GM19452 (cell line): ENCODE measurements around the gene TRNT1.

Experiments
- ATAC-seq: cut with Tn5 transposase; IDR thresholded peaks from one replicate; pipeline ENCODE4 v1.9.1; 2021; ENCODE audit not compliant: unreplicated experiment

The TRNT1 gene

DNA sequence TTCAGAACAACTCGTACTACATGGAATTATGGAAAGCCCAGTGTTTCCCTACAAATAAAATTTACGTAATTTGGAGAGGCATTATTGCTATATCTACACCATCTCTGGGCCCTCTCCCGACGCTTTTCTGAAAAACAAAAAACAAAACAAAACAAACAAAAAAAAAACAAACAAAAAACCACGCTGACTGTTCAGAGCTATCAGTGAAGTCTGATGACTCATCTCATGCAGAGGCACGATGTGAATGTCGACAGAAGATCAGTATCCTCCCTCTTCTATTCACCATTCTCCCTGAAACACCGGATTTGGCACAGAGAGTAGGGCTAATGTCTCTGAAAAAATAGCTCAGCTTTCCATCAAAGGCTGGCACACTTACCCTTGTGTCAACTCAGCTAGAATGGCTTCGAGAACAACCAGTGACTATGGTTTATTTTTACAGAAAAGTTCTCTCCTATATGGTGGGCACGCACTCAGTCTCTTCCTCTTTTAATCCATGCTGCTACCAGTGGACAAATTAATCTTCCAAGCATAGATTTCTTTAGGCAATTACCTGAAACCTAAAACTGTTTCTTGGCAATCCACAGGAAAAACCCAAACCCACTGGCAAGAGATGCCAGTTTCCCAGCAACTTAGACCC is 51.2 kb downstream of the TRNT1 start:
- ATAC-seq, result no peak

DNA sequence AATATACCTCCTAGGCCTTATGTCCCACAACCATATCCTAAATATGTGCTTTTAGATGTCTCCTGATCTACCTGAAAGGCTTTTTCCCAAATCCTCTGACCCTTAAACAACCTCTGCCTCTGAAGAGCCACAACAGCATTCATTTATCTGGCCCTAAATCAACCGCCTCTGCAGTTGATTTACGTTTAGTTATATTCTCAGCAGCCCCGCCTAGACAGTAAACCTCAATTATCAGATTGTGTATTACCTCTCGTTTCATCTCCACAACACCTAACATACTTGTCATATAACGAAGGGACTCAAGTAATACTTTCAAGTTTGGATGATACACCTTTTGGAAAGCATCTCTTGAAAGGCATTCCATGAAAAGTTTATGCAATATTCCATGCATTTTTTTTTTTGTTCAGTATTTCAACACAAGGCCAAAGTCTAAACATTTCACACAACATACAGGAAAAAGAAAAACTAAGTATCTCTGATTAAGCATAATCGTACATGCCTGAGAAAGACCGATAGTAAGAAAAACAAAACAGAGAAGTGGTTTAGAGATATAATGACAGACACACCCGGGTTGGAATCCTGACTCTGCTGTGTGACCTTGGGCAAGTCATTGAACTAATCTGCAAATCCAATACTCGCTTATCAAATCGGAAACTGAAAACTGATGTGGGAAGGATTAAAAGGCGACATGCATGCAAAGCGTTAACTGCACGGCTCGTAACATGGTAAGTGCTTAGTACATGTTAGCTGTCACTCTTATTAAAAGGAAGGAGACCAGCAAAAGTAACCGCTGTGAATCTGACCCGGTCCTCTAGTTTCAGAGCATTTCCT is 52.0 kb downstream of the TRNT1 start:
- peak; percentile 3 for ATAC-seq

DNA sequence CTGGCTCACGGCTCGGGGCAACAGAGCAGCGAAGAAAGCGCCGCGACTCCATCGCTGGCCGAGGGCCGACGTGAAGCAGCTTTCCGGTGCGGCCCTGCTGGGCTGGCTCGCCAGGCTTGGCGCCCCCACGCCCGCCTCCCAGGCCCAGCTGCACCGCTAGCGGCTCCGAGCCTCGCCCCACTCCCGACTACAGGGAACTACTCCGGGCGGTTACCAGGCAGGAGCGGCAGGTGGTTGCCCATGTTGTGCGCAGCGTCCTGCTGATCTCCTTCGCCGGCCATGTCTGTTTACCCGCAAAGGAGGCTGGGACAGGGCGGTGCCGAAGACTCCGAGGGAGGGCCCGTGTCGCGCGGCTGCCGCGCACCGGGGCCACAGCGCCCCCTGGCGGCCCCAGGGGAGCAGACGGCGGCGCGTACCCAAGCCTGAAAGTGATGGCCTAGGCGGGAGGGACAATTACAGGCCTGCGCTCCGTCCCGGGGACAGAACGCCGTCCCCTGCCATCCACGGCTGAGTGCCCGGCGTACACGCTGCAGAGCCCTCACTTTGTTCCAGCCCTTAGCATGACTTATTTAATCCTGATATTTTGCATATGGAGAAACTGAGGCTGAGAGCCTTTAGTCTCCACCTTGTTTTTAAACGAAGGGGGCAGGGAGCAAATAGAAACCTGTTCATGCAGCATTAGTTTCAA is 52.8 kb downstream of the TRNT1 start, which contains the start of gene CRBN:
Gene CRBN, minus strand, starts transcription at position 285 of the 688 bp plus-strand sequence. Its CDS starts 4 bp downstream, at position 281.
- peak; percentile 98 for ATAC-seq

GRCh38 chr3:3180456-3180855 is 53.7 kb downstream of the TRNT1 start:
- ATAC-seq, result no peak

DNA sequence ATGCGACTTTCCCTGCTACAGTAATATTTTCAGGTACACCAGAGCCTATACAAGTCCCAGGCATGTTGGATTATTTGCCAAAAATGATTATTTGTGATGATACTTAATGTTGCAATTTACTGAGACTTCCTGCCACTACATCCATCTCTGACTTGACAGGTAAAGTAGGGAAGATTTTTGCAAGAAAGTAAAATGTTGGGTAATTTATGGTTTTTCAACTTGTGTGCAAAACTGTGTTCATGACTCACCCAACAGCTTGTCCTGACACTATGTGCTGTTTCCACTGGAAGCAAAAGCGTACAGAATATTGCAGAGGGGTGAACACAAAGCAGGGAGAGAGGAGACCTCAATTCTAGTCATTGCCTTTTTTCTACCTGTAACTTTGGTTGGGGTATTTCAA is 58.1 kb downstream of the TRNT1 start:
- ATAC-seq, result no peak

DNA sequence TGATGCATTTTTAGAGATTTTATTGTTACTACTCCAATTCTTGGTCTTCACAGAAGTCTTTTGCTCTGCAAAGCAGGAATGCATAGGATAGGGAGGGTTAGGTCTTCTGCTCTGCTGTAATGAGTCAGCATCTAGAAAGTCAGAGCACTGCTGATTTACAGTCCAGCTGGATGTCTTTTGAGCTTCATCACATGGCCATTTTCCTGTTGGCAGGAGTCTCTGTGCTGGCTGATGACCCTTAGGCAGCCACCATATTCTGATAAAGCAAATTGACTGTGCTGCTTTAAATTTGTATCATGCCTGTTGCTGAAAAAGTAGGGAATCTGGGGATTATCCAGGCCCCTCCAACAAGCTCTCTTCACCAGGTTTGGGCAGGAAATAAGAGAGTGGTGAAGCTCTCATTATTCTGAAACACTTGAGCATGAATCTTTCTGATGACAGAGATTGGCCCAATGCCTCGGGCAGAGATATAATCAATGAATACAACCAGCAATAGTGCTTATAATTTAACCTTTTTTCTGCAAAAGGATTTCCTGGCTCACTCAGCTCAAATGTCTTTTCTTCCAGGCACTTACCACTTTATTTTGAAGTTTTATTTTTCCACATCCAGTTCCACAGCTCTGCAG is 62.5 kb downstream of the TRNT1 start:
- no peak for ATAC-seq

DNA sequence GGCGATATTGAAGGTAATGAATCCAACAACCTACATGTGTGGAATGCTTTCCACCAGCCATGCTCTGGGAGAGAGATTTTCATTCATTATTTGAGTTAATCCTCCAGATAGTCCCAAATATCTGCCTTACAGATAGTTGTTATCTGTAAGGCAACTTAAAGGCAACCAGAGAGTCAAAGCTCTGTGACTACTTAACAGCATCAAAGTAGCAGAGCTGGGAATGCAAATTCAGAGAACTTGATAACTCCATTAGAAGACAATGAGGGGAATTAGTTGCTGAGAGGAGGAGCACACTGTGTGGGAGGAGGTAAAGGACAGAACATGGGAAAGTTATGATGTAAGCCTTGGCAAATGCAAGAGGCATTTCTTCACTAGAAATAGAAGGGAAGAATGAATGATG is 63.2 kb downstream of the TRNT1 start:
- no peak for ATAC-seq

GRCh38 chr3:3191675-3192285 is 65.0 kb downstream of the TRNT1 start:
- no peak for ATAC-seq

DNA sequence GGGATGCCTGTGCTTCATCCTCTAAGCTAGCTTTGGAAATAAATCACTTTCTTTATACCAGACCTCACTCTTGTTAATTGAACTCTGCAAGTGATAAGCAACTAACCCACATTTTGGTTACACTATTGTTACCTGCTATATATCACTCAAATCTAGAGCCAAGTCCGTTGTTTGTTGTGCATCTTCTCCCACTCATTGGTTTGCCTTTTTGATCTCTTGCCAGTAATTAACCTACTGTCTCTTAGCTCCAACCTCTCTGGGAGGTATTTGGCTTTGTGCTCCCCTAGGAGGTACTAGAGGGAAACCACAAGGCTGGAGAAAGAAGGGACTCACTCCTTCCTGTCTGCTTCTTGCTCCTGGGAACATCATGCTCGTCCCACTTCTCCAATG is 65.5 kb downstream of the TRNT1 start:
- ATAC-seq, result no peak

DNA sequence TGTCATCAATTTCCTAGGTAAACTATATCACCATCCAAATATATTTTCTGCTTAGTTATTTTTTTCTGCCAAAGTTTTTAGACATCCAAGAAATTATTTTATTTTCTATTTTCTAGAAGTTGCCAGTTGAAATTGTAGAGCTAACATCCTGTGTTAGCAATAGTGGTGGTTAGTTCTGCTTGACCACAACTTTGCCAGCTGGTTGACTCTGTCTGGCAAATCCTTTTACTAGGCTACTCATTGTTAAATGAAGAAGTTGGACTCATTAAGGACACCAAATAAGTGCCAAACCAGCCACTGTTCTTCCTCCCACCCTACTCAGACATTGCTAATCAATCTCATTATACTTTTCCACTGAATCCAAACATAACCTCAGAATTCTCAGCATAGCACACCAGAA is 68.1 kb downstream of the TRNT1 start:
- ATAC-seq, result no peak

DNA sequence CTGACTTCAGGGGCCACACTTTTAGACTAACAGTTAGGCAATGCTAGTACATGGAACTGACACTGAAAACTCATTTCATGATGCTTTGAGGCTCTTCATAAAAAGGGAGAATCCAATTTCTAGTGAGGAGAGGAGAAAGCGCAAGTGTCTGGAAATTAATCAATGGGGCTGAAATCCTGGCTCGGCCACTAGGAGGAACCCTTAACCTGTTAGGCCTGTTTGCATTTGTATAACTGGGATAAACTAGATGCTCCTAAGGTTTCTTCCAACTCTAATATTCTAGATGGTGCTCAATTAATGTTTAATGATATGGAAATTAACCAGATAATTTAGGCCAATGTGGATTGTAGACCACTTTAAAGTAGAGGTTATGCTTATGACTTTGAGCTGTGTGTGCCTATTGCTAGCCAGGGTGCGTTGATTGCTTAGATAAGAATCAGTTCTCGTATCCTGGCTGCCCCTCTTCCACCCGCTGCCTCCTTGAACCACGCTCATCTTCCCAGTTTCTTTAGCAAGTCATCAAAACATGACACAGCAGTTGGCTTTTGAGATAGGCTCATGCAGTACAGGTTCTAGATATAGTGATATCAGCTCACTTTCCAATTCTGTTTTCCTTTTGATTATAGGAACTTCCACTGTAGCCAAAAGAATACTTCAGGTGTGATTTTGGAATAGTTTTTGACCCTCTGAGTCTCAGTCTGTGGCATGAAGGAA is 69.6 kb downstream of the TRNT1 start:
- ATAC-seq, result no peak
